HG02588 (cell line): ENCODE results near the gene POU6F2.

Experiments
- ATAC-seq: cut with Tn5 transposase; IDR thresholded peaks from one replicate; pipeline ENCODE4 v1.9.1; 2021; ENCODE audit warnings: mild to moderate bottlenecking, moderate library complexity; ENCODE audit not compliant: unreplicated experiment

POU6F2 gene

GRCh38 chr7:39062811-39063210, 85.1 kb downstream of the POU6F2 start:
- no peak for ATAC-seq

GRCh38 chr7:39069031-39069430, 91.3 kb downstream of the POU6F2 start:
- ATAC-seq = no peak

- ATAC-seq = no peak
Observed at GRCh38 chr7:39069896-39070881, 92.5 kb downstream of the POU6F2 start.

GRCh38 chr7:39071116-39071515, 93.4 kb downstream of the POU6F2 start:
- no peak for ATAC-seq

- no peak for ATAC-seq
Observed at GRCh38 chr7:39073432-39073831, 95.7 kb downstream of the POU6F2 start.

- ATAC-seq = no peak
Observed at GRCh38 chr7:39075210-39075609, 97.5 kb downstream of the POU6F2 start.

GRCh38 chr7:39083781-39084180, 106.1 kb downstream of the POU6F2 start:
- ATAC-seq = no peak

- no peak for ATAC-seq
Observed at GRCh38 chr7:39084349-39084748, 106.6 kb downstream of the POU6F2 start.

GRCh38 chr7:39085189-39085588, 107.5 kb downstream of the POU6F2 start:
- ATAC-seq = no peak

GRCh38 chr7:39085590-39086049, 107.9 kb downstream of the POU6F2 start:
- ATAC-seq = no peak

- ATAC-seq = no peak
Observed at GRCh38 chr7:39086638-39087360, 109.1 kb downstream of the POU6F2 start.

GRCh38 chr7:39088730-39089593, 111.3 kb downstream of the POU6F2 start:
- ATAC-seq = no peak

GRCh38 chr7:39091145-39091544, 113.4 kb downstream of the POU6F2 start:
- ATAC-seq = no peak

- ATAC-seq = no peak
Observed at GRCh38 chr7:39091774-39092173, 114.1 kb downstream of the POU6F2 start.

- ATAC-seq = no peak
Observed at GRCh38 chr7:39094731-39095130, 117.0 kb downstream of the POU6F2 start.

GRCh38 chr7:39095875-39096619, 118.3 kb downstream of the POU6F2 start:
- no peak for ATAC-seq

- ATAC-seq = no peak
Observed at GRCh38 chr7:39098506-39098905, 120.8 kb downstream of the POU6F2 start.

- no peak for ATAC-seq
Observed at GRCh38 chr7:39099146-39099545, 121.4 kb downstream of the POU6F2 start.

- ATAC-seq = no peak
Observed at GRCh38 chr7:39100270-39100669, 122.6 kb downstream of the POU6F2 start.

- ATAC-seq = no peak
Observed at GRCh38 chr7:39102234-39102633, 124.5 kb downstream of the POU6F2 start.
